SK-N-SH (cell line): ENCODE results near the gene KIF3B. TPM values are rescaled to one million over a fixed set of nuclear protein-coding genes. Genes with fewer than 3 reads are reported as not detected.
"Not testable (repeated sequence)": the region's sequence is repeated elsewhere in the genome, so short reads cannot be mapped to it uniquely, and the experiment has no call there.

Source experiments
- CTCF ChIA-PET: fragments of 300-600, 350-600 bp; formaldehyde crosslinking; extraction: SDS; loops from one replicate; lab custom pipeline; 2021; lab: Yijun Ruan, JAX
- POLR2A ChIA-PET: fragments of 350-600 bp; sonication (Branson Sonifier 250); formaldehyde crosslinking; extraction: SDS; loops from one replicate; lab custom pipeline; 2020; ENCODE audit warnings: antibody characterized with exemption, inconsistent platforms; lab: Yijun Ruan, JAX
- DNase-seq: peaks from one replicate; pipeline ENCODE4 v3.0.0; 2012
- H2AFZ ChIP-seq: fragments of 200-600 bp; sonication (generic); 2 replicates; pipeline ENCODE4 v1.8.1; 2016; ENCODE audit warnings: antibody characterized with exemption, mild to moderate bottlenecking, low read depth
- H3F3A ChIP-seq: fragments of 200-600 bp; sonication (generic); replicated peaks from 2 replicates; pipeline ENCODE3; 2016; ENCODE audit warnings: antibody characterized with exemption, mild to moderate bottlenecking; ENCODE audit not compliant: insufficient read depth
- H3K27ac ChIP-seq, 2 experiments: fragments of 200-500 bp in 1 of 2; fragments of 200-600 bp in 1 of 2; sonication (Bioruptor generic) in 1 of 2; sonication (generic), shearing (Covaris generic) in 1 of 2; 2 replicates each; pipeline versions ENCODE4 v1.5.1 to v1.6.1; 2014 to 2016; ENCODE audit warnings: low read depth in 2 of 2, inconsistent platforms in 1 of 2, low read length in 1 of 2, mild to moderate bottlenecking in 1 of 2, mixed read lengths in 1 of 2
- H3K27me3 ChIP-seq: fragments of 200-600 bp; sonication (generic), shearing (Covaris generic); 2 replicates; pipeline ENCODE4 v1.6.1; 2016; ENCODE audit warnings: mixed run types; ENCODE audit not compliant: insufficient read depth
- H3K36me3 ChIP-seq, 2 experiments: fragments of 200-500 bp in 1 of 2; fragments of 200-600 bp in 1 of 2; sonication (Bioruptor generic) in 1 of 2; sonication (generic) in 1 of 2; replicated peaks in 1 of 2; 2 replicates each; pipeline versions ENCODE3 to v1.5.1; 2014 to 2016; ENCODE audit warnings: low read length in 1 of 2, mild to moderate bottlenecking in 1 of 2; ENCODE audit not compliant: insufficient read depth in 2 of 2, control insufficient read depth in 1 of 2
- H3K4me1 ChIP-seq, 2 experiments: fragments of 200-500 bp in 1 of 2; fragments of 200-600 bp in 1 of 2; sonication (Bioruptor generic) in 1 of 2; sonication (generic), shearing (Covaris generic) in 1 of 2; 2 replicates each; pipeline versions ENCODE4 v1.5.1 to v1.6.1; 2014 to 2016; ENCODE audit warnings: low read depth in 1 of 2, low read length in 1 of 2, mixed run types in 1 of 2; ENCODE audit not compliant: insufficient read depth in 2 of 2, control insufficient read depth in 1 of 2
- H3K4me2 ChIP-seq: fragments of 200-600 bp; sonication (generic), shearing (Covaris generic); 2 replicates; pipeline ENCODE4 v1.6.1; 2017; ENCODE audit warnings: mixed run types
- H3K4me3 ChIP-seq, 2 experiments: fragments of 200-500 bp in 1 of 2; fragments of 200-600 bp in 1 of 2; sonication (Bioruptor generic) in 1 of 2; sonication (generic), shearing (Covaris generic) in 1 of 2; 2 replicates each; pipeline versions ENCODE4 v1.5.1 to v1.8.1; 2014 to 2016; ENCODE audit warnings: low read depth in 2 of 2, inconsistent platforms in 1 of 2, low read length in 1 of 2, mild to moderate bottlenecking in 1 of 2, mixed read lengths in 1 of 2, moderate library complexity in 1 of 2
- H3K79me2 ChIP-seq: fragments of 200-600 bp; sonication (generic); 2 replicates; pipeline ENCODE4 v1.8.1; 2017; ENCODE audit warnings: mild to moderate bottlenecking; ENCODE audit not compliant: insufficient read depth
- H3K9ac ChIP-seq: fragments of 200-600 bp; sonication (generic); 2 replicates; pipeline ENCODE4 v1.6.1; 2017; ENCODE audit warnings: mixed run types
- H3K9me2 ChIP-seq: fragments of 200-600 bp; sonication (generic); 2 replicates; pipeline ENCODE4 v1.6.1; 2017; ENCODE audit warnings: mixed run types
- H3K9me3 ChIP-seq: fragments of 200-600 bp; sonication (generic); 2 replicates; pipeline ENCODE4 v1.6.1; 2017; ENCODE audit warnings: mixed run types, mild to moderate bottlenecking, moderate library complexity
- H4K20me1 ChIP-seq: fragments of 200-600 bp; sonication (generic); 2 replicates; pipeline ENCODE4 v1.6.1; 2017; ENCODE audit warnings: mild to moderate bottlenecking, mixed run types; ENCODE audit not compliant: insufficient read depth
- EZH2phosphoT487 ChIP-seq: fragments of 200-600 bp; sonication (generic); IDR thresholded peaks from 2 replicates; pipeline ENCODE4 v1.6.1; 2017; ENCODE audit warnings: low read depth, mixed run types, mild to moderate bottlenecking, antibody characterized with exemption, moderate library complexity, borderline replicate concordance
- FOSL2 ChIP-seq: IDR thresholded peaks from 2 replicates; pipeline ENCODE4 v1.4.0; 2012; ENCODE audit warnings: low read depth, mild to moderate bottlenecking, moderate library complexity, borderline replicate concordance
- IRF3 ChIP-seq: fragments of 150-350 bp; IDR thresholded peaks from 2 replicates; pipeline ENCODE4 v1.6.1; 2016; ENCODE audit warnings: mild to moderate bottlenecking, low read depth, low read length
- JUND ChIP-seq: IDR thresholded peaks from 2 replicates; pipeline ENCODE4 v1.4.0; 2012
- MXI1 ChIP-seq: IDR thresholded peaks from 2 replicates; pipeline ENCODE4 v1.6.1; 2012; ENCODE audit warnings: mild to moderate bottlenecking, low read depth, low read length, improper control_type of control experiment
- YY1 ChIP-seq: IDR thresholded peaks from 2 replicates; pipeline ENCODE4 v1.4.0; 2012; ENCODE audit warnings: low read depth, mild to moderate bottlenecking
- ZBTB33 ChIP-seq: IDR thresholded peaks from 2 replicates; pipeline ENCODE4 v1.4.0; 2012; ENCODE audit warnings: low read depth, borderline replicate concordance
- WGBS: methylation state at CpG from one replicate; pipeline ENCODE4 v1.1.6; 2017; ENCODE audit warnings: low lambda C conversion rate; 5-methylcytosine and 5-hydroxymethylcytosine counted together
- polyA plus RNA-seq, 3 experiments: library from polyadenylated mRNA; depleted of rRNA; stranded (reverse); fragments of >200 nt; gene quantifications; 2 replicates each; pipeline ENCODE4 v1.2.3, GENCODE V29; 2012

The KIF3B gene
- polyA plus RNA-seq, 1 of the 3 experiments (the other 2 are of a cell fraction), result 18.6 TPM

GRCh38 chr20:32378461-32378860 is 101.0 kb downstream of the KIF3B start:
- WGBS, result 96% methylated on average over 2 of the region's 2 CpGs
- ChIA-PET POLR2A (interaction anchor here (0.6 kb wide), 1 partner anchor 18 kb away, joined by 3 read pairs; no protein-coding TSS in a partner anchor), CTCF (no interaction called here)
- no peak for DNase-seq
- peaks cover 11% of the 10 kb centered on the region for H3F3A ChIP-seq
- H3K27ac ChIP-seq, result no peak overlapping the region
- no peaks in the 10 kb centered on the region for H3K9me2 ChIP-seq
- H3K4me3 ChIP-seq, result no peak overlapping the region
- no peaks in the 10 kb centered on the region for H3K27me3 ChIP-seq
- no peaks in the 10 kb centered on the region for H3K4me1 ChIP-seq
- peaks cover 28% of the 10 kb centered on the region for H4K20me1 ChIP-seq
- H3K9ac ChIP-seq, result no peak overlapping the region
- peaks cover 93% of the 10 kb centered on the region for H3K79me2 ChIP-seq
- TF ChIP-seq FOSL2, result no peak
- no peak for TF ChIP-seq MXI1
- TF ChIP-seq YY1, result no peak
- no peak for TF ChIP-seq JUND
- no peak for TF ChIP-seq EZH2phosphoT487
- no peak for TF ChIP-seq ZBTB33
- H3K4me2 ChIP-seq, result no peak overlapping the region
- no peak overlapping the region for H2AFZ ChIP-seq
- no peaks in the 10 kb centered on the region for H3K9me3 ChIP-seq
- H3K36me3 ChIP-seq, result peaks cover 3 to 28% of the 10 kb centered on the region in 2 experiments

- peaks cover 38% of the 10 kb centered on the region for H4K20me1 ChIP-seq
- H3K27ac ChIP-seq, POLR2A ChIA-PET, H3K9me2 ChIP-seq, H3K27me3 ChIP-seq, H3K4me1 ChIP-seq, CTCF ChIA-PET, H2AFZ ChIP-seq, DNase-seq, H3K9me3 ChIP-seq, H3K4me3 ChIP-seq, H3F3A ChIP-seq, H3K4me2 ChIP-seq, H3K9ac ChIP-seq: not testable (repeated sequence)
- H3K36me3 ChIP-seq, result peaks cover 3 to 20% of the 10 kb centered on the region in 2 experiments
- 91% methylated on average over 9 of the region's 9 CpGs for WGBS
- H3K79me2 ChIP-seq, result peaks cover 93% of the 10 kb centered on the region
These were observed 102.6 kb downstream of the KIF3B start for GRCh38 chr20:32380037-32380436.

DNA sequence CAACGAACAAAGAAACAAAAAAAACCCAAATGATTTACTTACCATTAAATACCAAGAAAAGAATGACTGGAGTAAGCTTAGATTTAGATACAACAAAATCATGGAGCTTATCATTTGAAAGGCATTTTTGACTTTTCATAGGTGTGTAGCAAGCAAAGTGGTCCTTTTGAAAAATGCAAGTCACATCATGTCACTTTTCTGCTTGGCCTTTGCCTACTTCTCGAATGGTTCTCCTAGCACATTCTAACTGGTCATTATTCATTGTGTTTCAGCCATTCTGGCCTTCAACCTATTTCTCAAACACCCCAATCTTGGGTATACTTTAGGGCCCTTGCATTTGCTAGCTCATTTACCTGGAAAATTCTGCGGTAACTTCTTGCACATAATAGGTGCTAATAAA is 103.3 kb downstream of the KIF3B start:
- H2AFZ ChIP-seq, result no peak overlapping the region
- peaks cover 3 to 13% of the 10 kb centered on the region in 2 experiments for H3K36me3 ChIP-seq
- H3K79me2 ChIP-seq, result peaks cover 93% of the 10 kb centered on the region
- peaks cover 44% of the 10 kb centered on the region for H4K20me1 ChIP-seq
- no peaks in the 10 kb centered on the region for H3K27me3 ChIP-seq
- peaks cover 6% of the 10 kb centered on the region in 2 experiments; a peak in 2 of 4 replicates for H3K4me1 ChIP-seq
- DNase-seq, result no peak
- 91% methylated on average over 3 of the region's 3 CpGs for WGBS
- no peaks in the 10 kb centered on the region for H3K9me3 ChIP-seq
- H3K9ac ChIP-seq, result no peak overlapping the region
- H3K4me2 ChIP-seq, result no peak overlapping the region
- no peak overlapping the region for H3K4me3 ChIP-seq
- TF ChIP-seq IRF3, result no peak
- ChIA-PET POLR2A (interaction anchor here (1.2 kb wide), 1 partner anchor 11 kb away, joined by 3 read pairs; no protein-coding TSS in a partner anchor), CTCF (no interaction called here)
- H3F3A ChIP-seq, result peaks cover 1% of the 10 kb centered on the region
- no peak overlapping the region for H3K27ac ChIP-seq
- no peaks in the 10 kb centered on the region for H3K9me2 ChIP-seq
